HG03060 (cell line): ENCODE results near the gene TGDS.
A peak's percentile ranks its signal among the peaks of the same experiment; 100 is the strongest.
"Not testable (repeated sequence)": the region's sequence is repeated elsewhere in the genome, so short reads cannot be mapped to it uniquely, and the experiment has no call there.

Experiments
- ATAC-seq: cut with Tn5 transposase; IDR thresholded peaks from one replicate; pipeline ENCODE4 v1.9.1; 2021; ENCODE audit warnings: low read depth, moderate number of reproducible peaks; ENCODE audit not compliant: unreplicated experiment

The TGDS gene, protein sequence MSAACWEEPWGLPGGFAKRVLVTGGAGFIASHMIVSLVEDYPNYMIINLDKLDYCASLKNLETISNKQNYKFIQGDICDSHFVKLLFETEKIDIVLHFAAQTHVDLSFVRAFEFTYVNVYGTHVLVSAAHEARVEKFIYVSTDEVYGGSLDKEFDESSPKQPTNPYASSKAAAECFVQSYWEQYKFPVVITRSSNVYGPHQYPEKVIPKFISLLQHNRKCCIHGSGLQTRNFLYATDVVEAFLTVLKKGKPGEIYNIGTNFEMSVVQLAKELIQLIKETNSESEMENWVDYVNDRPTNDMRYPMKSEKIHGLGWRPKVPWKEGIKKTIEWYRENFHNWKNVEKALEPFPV

GRCh38 chr13:94595950-94596574 lies at the start of gene TGDS:
TSS of gene TGDS (minus strand) at chr13:94596152. CDS start at chr13:94596136, 16 bp downstream.
- peak; percentile 93 for ATAC-seq

DNA sequence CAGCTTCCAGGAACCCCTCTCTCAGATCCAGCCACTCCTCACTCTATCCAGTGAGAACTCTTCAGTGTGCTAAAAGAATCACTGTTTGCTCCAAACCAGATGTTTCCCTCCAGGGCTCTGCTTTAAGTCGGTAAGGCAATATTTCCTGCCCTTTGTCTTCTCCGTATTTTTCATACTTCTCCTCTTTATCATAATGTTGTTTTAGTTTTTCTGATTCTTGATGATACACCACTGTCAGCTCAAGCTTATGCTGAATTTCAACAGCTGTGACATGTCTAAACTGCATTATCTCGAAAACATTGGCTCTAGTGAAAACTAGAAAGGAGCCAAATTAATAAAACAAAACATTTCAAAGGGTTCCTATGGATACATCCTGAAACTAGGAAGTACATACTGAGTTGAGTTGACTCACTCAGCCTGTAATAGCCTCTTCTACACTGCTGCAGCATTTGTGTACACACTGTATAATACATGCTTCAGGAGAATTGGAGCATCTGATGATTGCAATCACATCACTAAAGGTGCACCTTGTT lies 45.5 kb upstream of the TGDS start:
- ATAC-seq = no peak

DNA sequence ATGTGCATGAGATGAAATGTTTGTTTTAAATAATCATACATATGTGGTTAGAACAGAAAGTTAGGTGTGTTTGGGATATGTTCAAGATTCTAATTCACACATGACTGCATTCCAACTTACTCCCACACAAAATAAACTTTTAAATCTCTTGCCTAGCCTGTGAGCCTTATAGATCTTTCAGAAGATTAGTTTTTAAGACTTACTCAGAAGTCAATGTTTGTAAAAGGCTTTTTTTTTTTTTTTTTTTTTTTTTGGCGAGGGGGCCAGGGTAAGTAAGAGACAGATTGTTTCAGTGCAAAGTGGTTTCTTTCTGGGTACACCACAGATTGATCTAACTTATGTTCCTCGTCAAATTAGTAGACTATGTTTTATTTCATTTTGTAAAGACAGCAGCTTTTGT lies 44.8 kb upstream of the TGDS start:
- ATAC-seq = no peak

DNA sequence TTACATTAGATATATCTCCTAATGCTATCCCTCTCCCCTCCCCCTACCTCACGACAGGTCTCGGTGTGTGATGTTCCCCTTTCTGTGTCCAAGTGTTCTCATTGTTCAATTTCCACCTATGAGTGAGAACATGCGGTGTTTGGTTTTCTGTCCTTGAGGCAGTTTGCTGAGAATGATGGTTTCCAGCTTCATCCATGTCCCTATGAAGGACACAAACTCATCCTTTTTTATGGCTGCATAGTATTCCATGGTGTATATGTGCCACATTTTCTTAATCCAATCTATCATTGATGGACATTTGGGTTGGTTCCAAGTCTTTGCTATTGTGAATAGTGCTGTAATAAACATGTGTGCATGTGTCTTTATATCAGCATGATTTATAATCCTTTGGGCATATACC lies 41.7 kb upstream of the TGDS start:
- not testable (repeated sequence) for ATAC-seq

- ATAC-seq = no peak
These were observed 41.1 kb upstream of the TGDS start for GRCh38 chr13:94636942-94637578.

DNA sequence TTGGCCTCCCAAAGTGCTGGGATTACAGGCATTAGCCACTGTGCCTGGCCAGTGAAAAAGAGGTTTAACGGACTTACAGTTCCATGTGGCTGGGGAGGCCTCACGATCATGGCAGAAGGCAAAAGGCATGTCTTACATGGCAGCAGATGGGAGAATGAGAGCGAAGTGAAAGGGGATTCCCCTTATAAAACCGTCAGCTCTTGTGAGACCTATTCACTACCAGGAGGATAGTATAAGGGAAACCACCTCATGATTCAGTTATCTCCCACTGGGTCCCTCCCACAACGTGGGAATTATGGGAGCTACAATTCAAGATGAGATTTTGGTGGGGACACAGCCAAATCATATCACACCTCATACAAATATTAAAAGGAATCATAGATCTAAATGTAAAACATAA lies 40.1 kb upstream of the TGDS start:
- ATAC-seq = not testable (repeated sequence)

GRCh38 chr13:94632226-94632980 lies 36.5 kb upstream of the TGDS start:
- no peak for ATAC-seq

GRCh38 chr13:94630858-94631257 lies 34.9 kb upstream of the TGDS start:
- ATAC-seq = no peak

DNA sequence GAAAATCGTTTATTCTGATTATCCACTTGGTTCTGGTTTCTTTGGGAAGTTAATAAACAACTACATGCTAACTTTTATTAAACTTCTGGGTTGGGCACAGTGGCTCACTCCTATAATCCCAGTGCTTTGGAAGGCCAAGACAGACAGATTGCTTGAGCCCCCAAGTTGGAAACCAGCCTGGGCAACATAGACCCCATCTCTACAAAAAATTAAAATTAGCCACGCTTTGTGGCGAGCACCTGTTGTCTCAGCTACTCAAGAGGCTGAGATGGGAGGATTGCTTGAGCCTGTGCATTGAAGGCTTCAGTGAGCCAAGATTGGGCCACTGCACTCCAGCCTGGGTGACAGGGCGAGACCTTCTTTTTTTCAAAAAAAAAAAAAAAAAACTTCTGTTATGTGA lies 27.4 kb upstream of the TGDS start:
- ATAC-seq = no peak

- no peak for ATAC-seq
These were observed 26.4 kb upstream of the TGDS start for GRCh38 chr13:94622344-94622743.

DNA sequence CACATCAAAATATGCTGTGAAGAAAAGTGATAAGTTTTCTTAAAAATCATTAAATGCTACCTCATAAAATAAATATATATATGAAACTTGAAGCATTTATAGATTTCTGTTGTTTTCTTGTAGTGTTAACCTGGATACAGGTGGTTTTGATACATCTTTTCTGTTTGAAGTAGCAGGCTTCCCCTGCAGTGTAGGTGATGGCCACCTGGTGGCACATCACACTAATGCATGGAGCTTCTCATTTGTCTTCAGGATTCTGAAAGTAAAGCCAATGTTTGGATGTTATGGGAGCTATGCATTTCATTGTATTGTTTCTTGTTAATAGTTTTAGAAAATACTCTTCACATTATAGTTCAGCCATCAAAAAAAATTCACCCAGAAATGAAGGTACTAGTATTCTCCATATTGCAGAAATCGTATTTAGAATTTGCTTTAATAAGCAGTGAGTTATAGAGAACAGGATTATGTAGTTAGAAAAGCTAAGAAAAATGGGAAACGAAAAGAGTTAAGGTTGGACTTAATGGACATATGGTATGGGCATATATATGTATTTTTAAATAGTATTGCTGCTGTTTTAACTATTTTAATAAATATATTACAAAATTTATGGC lies 24.4 kb upstream of the TGDS start:
- ATAC-seq = peak; percentile 68

DNA sequence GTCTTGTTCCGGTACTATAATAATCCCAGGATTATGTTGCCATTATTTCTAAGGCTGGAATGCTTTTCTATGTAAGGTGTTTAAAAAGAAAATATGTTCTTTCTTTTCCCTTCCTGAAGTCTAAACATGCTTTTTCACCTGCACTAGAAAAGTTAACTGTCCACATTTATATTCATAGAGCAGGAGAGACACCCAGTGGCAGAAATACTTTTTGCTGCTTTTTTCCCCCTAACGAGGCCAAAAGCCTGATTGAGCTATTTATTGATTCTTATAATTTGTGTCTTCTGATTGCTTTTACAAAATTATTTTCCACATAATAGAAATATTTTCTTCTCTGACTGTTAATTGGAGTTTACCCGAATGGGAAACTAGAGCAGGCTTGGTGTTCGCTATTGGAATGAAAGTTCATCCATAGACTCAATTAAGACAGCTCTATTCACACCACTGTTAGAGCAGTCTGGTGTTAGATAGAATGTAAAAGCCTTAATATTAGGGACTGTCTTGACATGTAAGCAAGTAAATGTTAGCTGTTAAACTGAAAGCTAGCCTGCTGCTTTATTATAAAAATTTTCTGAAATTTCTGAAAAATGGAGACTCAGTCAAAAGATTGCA lies 21.5 kb upstream of the TGDS start:
- ATAC-seq = no peak

DNA sequence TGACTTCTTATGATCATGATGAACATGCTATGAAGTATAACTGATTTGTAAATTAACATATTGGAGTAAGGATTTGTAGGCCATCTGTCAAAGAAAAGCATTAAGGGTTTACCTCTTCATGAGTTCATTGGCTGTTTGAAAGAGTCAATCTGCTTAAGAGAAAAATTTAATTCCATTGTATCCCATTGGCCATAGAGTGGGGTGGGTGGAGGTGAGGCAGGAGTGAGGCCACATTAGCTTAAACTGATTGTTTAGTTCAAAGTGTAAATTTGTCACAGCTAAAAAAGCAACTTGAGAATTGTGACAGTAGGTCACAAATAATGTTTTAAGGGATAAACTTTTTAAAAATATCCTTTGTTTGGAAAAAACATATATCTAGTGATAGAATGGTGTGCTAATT lies 17.1 kb upstream of the TGDS start:
- ATAC-seq = no peak

GRCh38 chr13:94612050-94612449 lies 16.1 kb upstream of the TGDS start:
- ATAC-seq = no peak

DNA sequence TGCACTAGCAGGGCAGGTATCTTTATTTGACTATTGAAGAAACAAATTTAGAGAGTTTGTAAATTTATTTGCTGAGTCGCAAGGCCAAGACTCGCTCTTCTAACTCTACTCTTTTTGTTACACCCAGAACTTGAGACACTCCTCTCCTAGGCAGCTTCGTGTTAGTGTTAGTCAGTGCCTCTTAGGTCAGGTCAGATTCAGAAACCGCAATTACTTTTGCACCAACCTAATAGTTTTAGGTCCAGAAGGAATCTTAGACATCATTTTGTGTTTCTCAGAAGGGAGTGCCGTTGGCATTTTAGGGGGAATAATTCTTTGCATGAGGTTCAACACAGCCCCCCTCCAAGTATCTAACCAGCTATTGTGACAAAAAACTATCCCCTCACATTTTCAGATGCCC lies 14.5 kb upstream of the TGDS start:
- ATAC-seq = no peak

- no peak for ATAC-seq
These were observed 13.2 kb upstream of the TGDS start for GRCh38 chr13:94609196-94609595.

DNA sequence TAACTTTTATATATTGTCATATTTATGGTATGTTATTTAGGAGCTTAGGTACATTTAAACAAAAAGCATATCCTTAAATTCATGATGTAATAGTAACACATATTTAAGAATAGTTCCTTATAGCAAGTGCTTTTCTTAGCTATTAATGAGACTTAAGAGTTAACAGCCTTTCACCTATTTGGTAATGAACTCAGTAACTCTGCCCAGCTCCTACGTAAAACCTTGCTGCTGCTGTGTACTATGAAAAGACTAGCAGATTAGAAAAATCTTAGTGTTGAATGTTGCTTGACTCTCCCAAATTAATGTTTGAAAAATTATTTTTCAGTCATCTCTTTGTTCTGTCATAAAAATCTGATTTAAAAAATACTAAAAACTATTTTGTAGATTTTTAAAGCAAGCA lies 12.6 kb upstream of the TGDS start:
- no peak for ATAC-seq

- no peak for ATAC-seq
These were observed 12.0 kb upstream of the TGDS start for GRCh38 chr13:94607939-94608338.

GRCh38 chr13:94607056-94607455 lies 11.1 kb upstream of the TGDS start:
- no peak for ATAC-seq

DNA sequence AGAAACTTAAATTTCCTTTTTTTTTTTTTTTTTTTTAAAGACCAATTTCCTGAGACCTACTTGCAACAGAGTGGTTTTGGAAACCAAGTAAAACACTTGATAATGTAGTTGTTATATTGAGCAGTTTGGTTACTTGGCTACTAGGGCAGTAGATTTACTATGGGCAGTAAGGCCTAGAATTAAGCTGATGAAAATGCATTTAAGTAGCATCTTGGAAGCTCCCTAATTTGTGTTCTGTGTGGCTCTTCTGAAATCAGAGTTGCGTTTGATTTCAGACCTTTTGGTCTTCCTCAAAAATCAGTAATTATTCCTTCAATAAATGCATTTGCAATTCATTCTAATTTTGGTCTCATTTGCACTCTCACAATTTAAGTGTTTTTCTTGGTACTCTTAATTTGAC lies 6.5 kb upstream of the TGDS start:
- no peak for ATAC-seq
